H9 (cell line): ENCODE measurements around the gene ZBTB38. TPM values are rescaled to one million over a fixed set of nuclear protein-coding genes. Genes with fewer than 3 reads are reported as not detected.
A peak's percentile ranks its signal among the peaks of the same experiment; 100 is the strongest.

Source experiments
- DNase-seq: peaks from one replicate; pipeline ENCODE4 v3.0.0-alpha.2; 2017
- H2AFZ ChIP-seq: one replicate; pipeline ENCODE4 v1.6.1; 2013; ENCODE audit warnings: mild to moderate bottlenecking, low read length, control low read depth, moderate library complexity
- H2AK5ac ChIP-seq: 2 replicates; pipeline ENCODE4 v1.6.1; 2013; ENCODE audit warnings: low read length, control low read depth, mixed read lengths; ENCODE audit not compliant: insufficient read length
- H2BK120ac ChIP-seq: one replicate; pipeline ENCODE4 v1.6.1; 2013; ENCODE audit warnings: low read depth, mild to moderate bottlenecking, low read length, control low read depth, inconsistent platforms; ENCODE audit not compliant: poor library complexity, severe bottlenecking
- H2BK12ac ChIP-seq: 2 replicates; pipeline ENCODE4 v1.6.1; 2013; ENCODE audit warnings: low read length, control low read depth, mixed read lengths, low read depth; ENCODE audit not compliant: insufficient read length
- H2BK15ac ChIP-seq: 2 replicates; pipeline ENCODE4 v1.6.1; 2013; ENCODE audit warnings: low read depth, low read length, control low read depth
- H2BK20ac ChIP-seq: one replicate; pipeline ENCODE4 v1.6.1; 2013; ENCODE audit warnings: low read depth, mild to moderate bottlenecking, low read length, control low read depth, inconsistent platforms; ENCODE audit not compliant: poor library complexity, severe bottlenecking
- H2BK5ac ChIP-seq: 2 replicates; pipeline ENCODE4 v1.6.1; 2013; ENCODE audit warnings: low read length, control low read depth, mixed read lengths; ENCODE audit not compliant: insufficient read length
- H3K14ac ChIP-seq: 2 replicates; pipeline ENCODE4 v1.6.1; 2013; ENCODE audit warnings: low read length, control low read depth; ENCODE audit not compliant: insufficient read depth
- H3K18ac ChIP-seq: 2 replicates; pipeline ENCODE4 v1.6.1; 2013; ENCODE audit warnings: low read depth, mild to moderate bottlenecking, mixed read lengths, low read length, control low read depth; ENCODE audit not compliant: insufficient read length
- H3K23ac ChIP-seq: 2 replicates; pipeline ENCODE4 v1.6.1; 2013; ENCODE audit warnings: low read length, control low read depth, mixed read lengths, low read depth; ENCODE audit not compliant: insufficient read length
- H3K23me2 ChIP-seq: 2 replicates; pipeline ENCODE4 v1.6.1; 2013; ENCODE audit warnings: low read depth, mild to moderate bottlenecking, mixed read lengths, low read length, control low read depth; ENCODE audit not compliant: insufficient read length, poor library complexity, severe bottlenecking
- H3K27ac ChIP-seq: 2 replicates; pipeline ENCODE4 v1.5.1; 2013; ENCODE audit warnings: low read length, control low read depth, mixed read lengths, low read depth; ENCODE audit not compliant: insufficient read length
- H3K27me3 ChIP-seq: 2 replicates; pipeline ENCODE4 v1.6.1; 2013; ENCODE audit warnings: low read length, control low read depth, inconsistent platforms; ENCODE audit not compliant: insufficient read depth
- H3K4ac ChIP-seq: 2 replicates; pipeline ENCODE4 v1.6.1; 2013; ENCODE audit warnings: low read depth, mild to moderate bottlenecking, control low read depth, inconsistent platforms, low read length, moderate library complexity
- H3K4me1 ChIP-seq: 2 replicates; pipeline ENCODE4 v1.6.1; 2013; ENCODE audit warnings: low read length, control low read depth, inconsistent platforms; ENCODE audit not compliant: insufficient read depth
- H3K4me2 ChIP-seq: 2 replicates; pipeline ENCODE4 v1.6.1; 2013; ENCODE audit warnings: low read length, control low read depth, mixed read lengths; ENCODE audit not compliant: insufficient read length, insufficient read depth
- H3K56ac ChIP-seq: 2 replicates; pipeline ENCODE4 v1.6.1; 2013; ENCODE audit warnings: low read depth, mild to moderate bottlenecking, mixed read lengths, low read length, control low read depth; ENCODE audit not compliant: insufficient read length
- H3K79me1 ChIP-seq: 2 replicates; pipeline ENCODE4 v1.6.1; 2013; ENCODE audit warnings: low read depth, mild to moderate bottlenecking, moderate library complexity, low read length, control low read depth, inconsistent platforms; ENCODE audit not compliant: insufficient read depth, poor library complexity, severe bottlenecking
- H3K79me2 ChIP-seq: 2 replicates; pipeline ENCODE4 v1.6.1; 2013; ENCODE audit warnings: low read length, control low read depth, inconsistent platforms; ENCODE audit not compliant: insufficient read depth
- H3K9ac ChIP-seq: 2 replicates; pipeline ENCODE4 v1.6.1; 2013; ENCODE audit warnings: low read length, control low read depth, mixed read lengths; ENCODE audit not compliant: insufficient read length; ENCODE audit errors: extremely low read depth
- H3K9me3 ChIP-seq: one replicate; pipeline ENCODE4 v1.6.1; 2013; ENCODE audit warnings: low read depth, low read length, inconsistent platforms; ENCODE audit not compliant: control insufficient read depth
- H3T11ph ChIP-seq: one replicate; pipeline ENCODE4 v1.6.1; 2013; ENCODE audit warnings: mild to moderate bottlenecking, low read length, control low read depth, inconsistent platforms
- H4K20me1 ChIP-seq: one replicate; pipeline ENCODE4 v1.6.1; 2013; ENCODE audit not compliant: control insufficient read depth, insufficient read length, insufficient read depth
- H4K5ac ChIP-seq: 2 replicates; pipeline ENCODE4 v1.6.1; 2013; ENCODE audit warnings: low read depth, mild to moderate bottlenecking, mixed read lengths, low read length, control low read depth; ENCODE audit not compliant: insufficient read length
- H4K8ac ChIP-seq: replicated peaks from 2 replicates; pipeline ENCODE4 v1.6.1; 2013; ENCODE audit warnings: low read length, control low read depth, mixed read lengths, low read depth; ENCODE audit not compliant: insufficient read length
- H4K91ac ChIP-seq: 2 replicates; pipeline ENCODE4 v1.6.1; 2013; ENCODE audit warnings: low read depth, mild to moderate bottlenecking, moderate library complexity, mixed read lengths, low read length, control low read depth; ENCODE audit not compliant: insufficient read length
- H3K27ac Mint-ChIP-seq, 3 experiments: 2 replicates in 2 of 3; 3 replicates in 1 of 3; pipeline ENCODE4 v1.8.0; 2020 to 2021; ENCODE audit warnings: mixed read lengths in 3 of 3, mild to moderate bottlenecking in 1 of 3, moderate library complexity in 1 of 3
- H3K27me3 Mint-ChIP-seq: 2 replicates; pipeline ENCODE4 v1.8.0; 2021; ENCODE audit warnings: low read depth, mild to moderate bottlenecking, moderate library complexity, mixed read lengths
- H3K36me3 Mint-ChIP-seq, 3 experiments: 2 replicates in 2 of 3; 3 replicates in 1 of 3; pipeline ENCODE4 v1.8.0; 2020 to 2021; ENCODE audit warnings: low read depth in 3 of 3, mixed read lengths in 3 of 3; ENCODE audit not compliant: insufficient read depth in 1 of 3
- H3K4me1 Mint-ChIP-seq, 2 experiments: 2 replicates each; pipeline ENCODE4 v1.8.0; 2020; ENCODE audit warnings: mixed read lengths in 2 of 2
- H3K4me3 Mint-ChIP-seq, 2 experiments: 2 replicates in 1 of 2; 3 replicates in 1 of 2; pipeline ENCODE4 v1.8.0; 2020 to 2021; ENCODE audit warnings: mild to moderate bottlenecking in 2 of 2, mixed read lengths in 2 of 2, moderate library complexity in 1 of 2
- H3K9me3 Mint-ChIP-seq, 2 experiments: 2 replicates in 1 of 2; 3 replicates in 1 of 2; pipeline ENCODE4 v1.8.0; 2020; ENCODE audit warnings: mild to moderate bottlenecking in 2 of 2, mixed read lengths in 2 of 2, moderate library complexity in 1 of 2
- total RNA-seq: library from RNA; stranded (reverse); gene quantifications from 2 replicates; pipeline ENCODE4 v1.2.1, GENCODE V29; 2021
- TF ChIP-seq, protein P1 (sequence below): fragments of 200-600 bp; sonication (generic); conservative IDR thresholded peaks from 3 replicates; pipeline ENCODE4 v1.8.0; 2021; ENCODE audit warnings: antibody characterized with exemption, mild to moderate bottlenecking

ZBTB38 gene
- total RNA-seq, 1 experiment from 2014 or later = 14.6 TPM

GRCh38 chr3:141326123-141326522 lies 42.2 kb upstream of the ZBTB38 start:
- Histone ChIP-seq H3K79me1 (no peaks in the 10 kb centered on the region), H3K4me1 (peaks cover 2% of the 10 kb centered on the region; the same call in 1 of the 2 replicates), H2BK12ac (no peak overlapping the region), H3K27ac (no peak overlapping the region), H3K79me2 (no peaks in the 10 kb centered on the region), H3K4me2 (no peak overlapping the region), H3K9me3 (no peaks in the 10 kb centered on the region), H3K27me3 (no peaks in the 10 kb centered on the region), H4K8ac (no peak overlapping the region), H3K56ac (no peak overlapping the region), H2BK120ac (no peak overlapping the region), H2BK5ac (no peak overlapping the region), H3K23ac (no peak overlapping the region), H3K4ac (no peak overlapping the region), H4K91ac (no peak overlapping the region), H3T11ph (no peak overlapping the region), H4K20me1 (no peaks in the 10 kb centered on the region), H3K18ac (no peak overlapping the region), H2AFZ (no peak overlapping the region), H3K23me2 (no peaks in the 10 kb centered on the region), H3K9ac (no peak overlapping the region), H3K14ac (no peak overlapping the region), H4K5ac (no peak overlapping the region), H2BK15ac (no peak overlapping the region), H2BK20ac (no peak overlapping the region), H2AK5ac (no peak overlapping the region)
- TF ChIP-seq, protein P1, sequence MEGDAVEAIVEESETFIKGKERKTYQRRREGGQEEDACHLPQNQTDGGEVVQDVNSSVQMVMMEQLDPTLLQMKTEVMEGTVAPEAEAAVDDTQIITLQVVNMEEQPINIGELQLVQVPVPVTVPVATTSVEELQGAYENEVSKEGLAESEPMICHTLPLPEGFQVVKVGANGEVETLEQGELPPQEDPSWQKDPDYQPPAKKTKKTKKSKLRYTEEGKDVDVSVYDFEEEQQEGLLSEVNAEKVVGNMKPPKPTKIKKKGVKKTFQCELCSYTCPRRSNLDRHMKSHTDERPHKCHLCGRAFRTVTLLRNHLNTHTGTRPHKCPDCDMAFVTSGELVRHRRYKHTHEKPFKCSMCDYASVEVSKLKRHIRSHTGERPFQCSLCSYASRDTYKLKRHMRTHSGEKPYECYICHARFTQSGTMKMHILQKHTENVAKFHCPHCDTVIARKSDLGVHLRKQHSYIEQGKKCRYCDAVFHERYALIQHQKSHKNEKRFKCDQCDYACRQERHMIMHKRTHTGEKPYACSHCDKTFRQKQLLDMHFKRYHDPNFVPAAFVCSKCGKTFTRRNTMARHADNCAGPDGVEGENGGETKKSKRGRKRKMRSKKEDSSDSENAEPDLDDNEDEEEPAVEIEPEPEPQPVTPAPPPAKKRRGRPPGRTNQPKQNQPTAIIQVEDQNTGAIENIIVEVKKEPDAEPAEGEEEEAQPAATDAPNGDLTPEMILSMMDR = no peak
- Mint-ChIP-seq H3K4me3 (no peak overlapping the region; a peak in 1 of 5 replicates), H3K36me3 (no peaks in the 10 kb centered on the region), H3K9me3 (no peaks in the 10 kb centered on the region), H3K27me3 (peaks cover 8% of the 10 kb centered on the region), H3K27ac (peak overlapping the region in 1 of 3 experiments; percentile 1; a peak in 1 of 7 replicates), H3K4me1 (peaks cover 8 to 9% of the 10 kb centered on the region in 2 experiments)
- DNase-seq = no peak
